Kidney (tissue), 14 donors: ENCODE results near the gene PDX1. TPM values are rescaled to one million over a fixed set of nuclear protein-coding genes. Genes with fewer than 3 reads are reported as not detected.

Experiments used
- DNase-seq, 5 donors: peaks; one replicate each; pipeline ENCODE4 v3.0.0-alpha.2; 2013 to 2020
- FAIRE-seq: peaks from 2 replicates; lab custom pipeline; 2012; peaks lifted over from hg19 to GRCh38; lab: Jason Lieb, UNC
- H3K27ac ChIP-seq, 2 donors: one replicate each; pipeline ENCODE4 v1.7.0; 2013; ENCODE audit warnings: low read depth in 2 of 2, low read length in 2 of 2, inconsistent platforms in 1 of 2
- H3K27me3 ChIP-seq: one replicate; pipeline ENCODE4 v1.7.1; 2013; ENCODE audit warnings: low read length, inconsistent platforms; ENCODE audit not compliant: control insufficient read depth, insufficient read depth
- H3K36me3 ChIP-seq, 3 donors: one replicate each; pipeline versions ENCODE4 v1.7.0 to v1.7.1; 2013; ENCODE audit warnings: low read length in 3 of 3, control low read depth in 1 of 3, inconsistent platforms in 1 of 3; ENCODE audit not compliant: insufficient read depth in 3 of 3, control insufficient read depth in 2 of 3
- H3K4me1 ChIP-seq, 3 donors: one replicate each; pipeline versions ENCODE4 v1.7.0 to v1.7.1; 2013; ENCODE audit warnings: low read length in 3 of 3, inconsistent platforms in 1 of 3, low read depth in 1 of 3; ENCODE audit not compliant: control insufficient read depth in 2 of 3, insufficient read depth in 2 of 3
- H3K4me3 ChIP-seq, 3 donors: one replicate each; pipeline versions ENCODE4 v1.7.0 to v1.8.1; 2013; ENCODE audit warnings: low read length in 3 of 3, control low read depth in 1 of 3, inconsistent platforms in 1 of 3
- H3K9ac ChIP-seq, 3 donors: one replicate each; pipeline versions ENCODE4 v1.7.0 to v1.7.1; 2013; ENCODE audit warnings: low read length in 3 of 3, control low read depth in 1 of 3, inconsistent platforms in 1 of 3
- H3K9me3 ChIP-seq, 3 donors: one replicate each; pipeline versions ENCODE4 v1.7.0 to v1.7.1; 2013; ENCODE audit warnings: low read length in 3 of 3, control low read depth in 1 of 3, inconsistent platforms in 1 of 3; ENCODE audit not compliant: control insufficient read depth in 2 of 3, insufficient read depth in 1 of 3
- CTCF ChIP-seq: IDR thresholded peaks from 3 replicates; pipeline ENCODE4 v1.5.1; 2012; ENCODE audit warnings: mild to moderate bottlenecking, moderate library complexity, borderline replicate concordance; ENCODE audit not compliant: insufficient read depth; ENCODE audit errors: extremely low read depth
- intact Hi-C: fragments of 100-400 bp; cut with DNase I; formaldehyde crosslinking; loops from one replicate; pipeline ENCODE4 v1.11.1; 2022
- polyA plus RNA-seq: library from polyadenylated mRNA; stranded (reverse); fragments of 350-450 nt; fragmentation: Illumina TruSeq; extraction: RNeasy Lipid Tissue Mini Kit (QIAGEN cat#74804); gene quantifications from one replicate; pipeline ENCODE4 v1.2.3, GENCODE V29; 2014; ENCODE audit warnings: low read depth, low replicate concordance; ENCODE audit not compliant: insufficient read depth
- total RNA-seq: library from RNA; stranded (reverse); fragmentation: NEBNext Ultra II Directional; extraction: Animal tissue kit (Norgen Biotek cat#: 25700); gene quantifications from one replicate; pipeline ENCODE4 v1.2.1, GENCODE V29; 2021
- donor health status: control.
- donor health status: control.
- donor health status: control.
- donor health status: control.
- donor health status: control.
- donor health status: DM: yes; HTN: yes; CAD: no.
- donor health status: Normal renal cell carcinoma (clear cell type).

PDX1 gene
- total and polyA plus RNA-seq, 2 donors from 2014 or later = not detected

GRCh38 chr13:27969866-27970229 is 50.0 kb downstream of the PDX1 start:
- H3K27ac ChIP-seq = no peak overlapping the region
- no peak for TF ChIP-seq CTCF
- no peak overlapping the region for H3K9ac ChIP-seq
- no peak for FAIRE-seq
- H3K27me3 ChIP-seq = peaks cover 72% of the 10 kb centered on the region
- DNase-seq = no peak
- H3K4me1 ChIP-seq = no peaks in the 10 kb centered on the region
- H3K36me3 ChIP-seq = no peaks in the 10 kb centered on the region
- H3K9me3 ChIP-seq = no peaks in the 10 kb centered on the region
- intact Hi-C loops = no loop called here
- H3K4me3 ChIP-seq = no peak overlapping the region

- no peaks in the 10 kb centered on the region for H3K36me3 ChIP-seq
- no peaks in the 10 kb centered on the region for H3K4me1 ChIP-seq
- H3K9ac ChIP-seq = no peak overlapping the region
- H3K27ac ChIP-seq = no peak overlapping the region
- DNase-seq (peak in 1 of 5 donors; percentile 57), FAIRE-seq (no peak)
- intact Hi-C loops = no loop called here
- no peaks in the 10 kb centered on the region for H3K9me3 ChIP-seq
- TF ChIP-seq CTCF = no peak
- no peak overlapping the region for H3K4me3 ChIP-seq
- peaks cover 71% of the 10 kb centered on the region for H3K27me3 ChIP-seq
Observed at GRCh38 chr13:27970382-27971235, 50.8 kb downstream of the PDX1 start.

- TF ChIP-seq CTCF = no peak
- H3K4me3 ChIP-seq = no peak overlapping the region
Observed at GRCh38 chr13:27971236-27971645, 51.4 kb downstream of the PDX1 start.

More at GRCh38 chr13:27971236-27971645, 51.4 kb downstream of the PDX1 start:
- Histone ChIP-seq H3K36me3 (no peaks in the 10 kb centered on the region), H3K27ac (no peak overlapping the region), H3K9me3 (no peaks in the 10 kb centered on the region), H3K4me1 (peaks cover 0 to 2% (median 0%) of the 10 kb centered on the region in 3 donors), H3K27me3 (peaks cover 70% of the 10 kb centered on the region), H3K9ac (no peak overlapping the region)
- no peak for DNase-seq
- intact Hi-C loops = no loop called here
- FAIRE-seq = no peak
